ENCODE measurements around the gene ARPC1B. TPM values are rescaled to one million over a fixed set of nuclear protein-coding genes. Genes with fewer than 3 reads are reported as not detected.

ARPC1B gene
- total and polyA plus RNA-seq, 9 of the 15 experiments (the other 6 are each of a cell fraction or from before 2014, with no cell fraction given): 6.7 to 357 (median 211) TPM

DNA sequence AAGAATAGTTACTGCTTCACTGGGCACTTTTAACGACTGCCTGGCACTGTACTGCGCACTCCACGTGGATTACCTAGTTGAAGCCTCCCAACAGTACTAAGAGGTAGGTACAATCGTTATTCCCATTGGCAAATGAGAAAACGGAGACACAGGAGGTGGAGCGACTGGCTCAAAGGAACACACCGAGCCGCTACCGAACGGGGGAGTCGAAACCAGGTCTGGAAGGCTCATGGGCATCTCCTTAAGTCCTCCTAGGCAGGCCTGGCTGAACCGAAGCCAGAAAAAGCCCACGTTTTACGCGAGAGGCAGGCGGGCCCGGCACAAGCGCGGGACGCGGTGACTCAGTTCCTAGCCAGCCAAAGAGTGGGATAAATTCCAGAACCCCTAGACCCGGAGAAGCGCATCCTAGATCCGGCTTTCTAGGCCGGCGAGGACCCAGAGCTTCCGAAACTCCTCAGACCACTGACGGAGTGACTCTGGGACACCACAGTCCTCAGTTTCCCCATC lies 33.4 kb downstream of the ARPC1B start (continued):
- TF ChIP-seq, protein P1, sequence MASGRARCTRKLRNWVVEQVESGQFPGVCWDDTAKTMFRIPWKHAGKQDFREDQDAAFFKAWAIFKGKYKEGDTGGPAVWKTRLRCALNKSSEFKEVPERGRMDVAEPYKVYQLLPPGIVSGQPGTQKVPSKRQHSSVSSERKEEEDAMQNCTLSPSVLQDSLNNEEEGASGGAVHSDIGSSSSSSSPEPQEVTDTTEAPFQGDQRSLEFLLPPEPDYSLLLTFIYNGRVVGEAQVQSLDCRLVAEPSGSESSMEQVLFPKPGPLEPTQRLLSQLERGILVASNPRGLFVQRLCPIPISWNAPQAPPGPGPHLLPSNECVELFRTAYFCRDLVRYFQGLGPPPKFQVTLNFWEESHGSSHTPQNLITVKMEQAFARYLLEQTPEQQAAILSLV (tag; IDR thresholded peaks at IDR 0.05): no peak
- TF ChIP-seq PTRF (tag; IDR thresholded peaks at IDR 0.05) (no peak), CEBPG (CRISPR knock-in tag; IDR thresholded peaks at IDR 0.05) (no peak), CEBPG (tag; conservative IDR thresholded peaks at IDR 0.05 in 1 of 2, IDR thresholded peaks at IDR 0.05 in 1 of 2) (no peak), SETDB1 (IDR thresholded peaks at IDR 0.05; ENCODE audit: low read length) (no peak), CCAR2 (IDR thresholded peaks at IDR 0.05; ENCODE audit: low read depth, low read length) (no peak), NCOA6 (IDR thresholded peaks at IDR 0.05) (no peak), TRIM25 (IDR thresholded peaks at IDR 0.05; ENCODE audit: borderline replicate concordance) (no peak), NR4A1 (CRISPR knock-in tag; IDR thresholded peaks at IDR 0.05) (0 out of 2 replicates have a peak, but pooled peaks have one; percentile 41), NR4A1 (tag; IDR thresholded peaks at IDR 0.05) (no peak), SUPT5H (IDR thresholded peaks at IDR 0.05) (no peak), ZNF253 (CRISPR knock-in tag; conservative IDR thresholded peaks at IDR 0.05) (no peak), BHLHE40 (IDR thresholded peaks at IDR 0.05; ENCODE audit: low read length) (no peak), ZKSCAN3 (CRISPR knock-in tag; IDR thresholded peaks at IDR 0.05) (no peak), GTF2A2 (tag; IDR thresholded peaks at IDR 0.05) (no peak), FOSL1 (tag; conservative IDR thresholded peaks at IDR 0.05) (peak; percentile 60; the same call in 1 of the 2 replicates), MYC (IDR thresholded peaks at IDR 0.05; ENCODE audit: low read depth, low read length) (no peak; the same call in 1 of the 2 replicates), MYC (CRISPR knock-in tag; IDR thresholded peaks at IDR 0.05; ENCODE audit: borderline replicate concordance, low read depth) (no peak), HMGN3 (IDR thresholded peaks at IDR 0.05; ENCODE audit: borderline replicate concordance, extremely low read depth, insufficient read length, low read depth, low read length) (no peak)
- TF ChIP-seq, protein P2, sequence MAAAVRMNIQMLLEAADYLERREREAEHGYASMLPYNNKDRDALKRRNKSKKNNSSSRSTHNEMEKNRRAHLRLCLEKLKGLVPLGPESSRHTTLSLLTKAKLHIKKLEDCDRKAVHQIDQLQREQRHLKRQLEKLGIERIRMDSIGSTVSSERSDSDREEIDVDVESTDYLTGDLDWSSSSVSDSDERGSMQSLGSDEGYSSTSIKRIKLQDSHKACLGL (CRISPR knock-in tag; IDR thresholded peaks at IDR 0.05; ENCODE audit: borderline replicate concordance, poor library complexity, severe bottlenecking): no peak
- TF ChIP-seq, protein P3, sequence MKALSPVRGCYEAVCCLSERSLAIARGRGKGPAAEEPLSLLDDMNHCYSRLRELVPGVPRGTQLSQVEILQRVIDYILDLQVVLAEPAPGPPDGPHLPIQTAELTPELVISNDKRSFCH (CRISPR knock-in tag; IDR thresholded peaks at IDR 0.05): no peak
- TF ChIP-seq, protein P3 (tag; IDR thresholded peaks at IDR 0.05): no peak
- TF ChIP-seq, protein P4, sequence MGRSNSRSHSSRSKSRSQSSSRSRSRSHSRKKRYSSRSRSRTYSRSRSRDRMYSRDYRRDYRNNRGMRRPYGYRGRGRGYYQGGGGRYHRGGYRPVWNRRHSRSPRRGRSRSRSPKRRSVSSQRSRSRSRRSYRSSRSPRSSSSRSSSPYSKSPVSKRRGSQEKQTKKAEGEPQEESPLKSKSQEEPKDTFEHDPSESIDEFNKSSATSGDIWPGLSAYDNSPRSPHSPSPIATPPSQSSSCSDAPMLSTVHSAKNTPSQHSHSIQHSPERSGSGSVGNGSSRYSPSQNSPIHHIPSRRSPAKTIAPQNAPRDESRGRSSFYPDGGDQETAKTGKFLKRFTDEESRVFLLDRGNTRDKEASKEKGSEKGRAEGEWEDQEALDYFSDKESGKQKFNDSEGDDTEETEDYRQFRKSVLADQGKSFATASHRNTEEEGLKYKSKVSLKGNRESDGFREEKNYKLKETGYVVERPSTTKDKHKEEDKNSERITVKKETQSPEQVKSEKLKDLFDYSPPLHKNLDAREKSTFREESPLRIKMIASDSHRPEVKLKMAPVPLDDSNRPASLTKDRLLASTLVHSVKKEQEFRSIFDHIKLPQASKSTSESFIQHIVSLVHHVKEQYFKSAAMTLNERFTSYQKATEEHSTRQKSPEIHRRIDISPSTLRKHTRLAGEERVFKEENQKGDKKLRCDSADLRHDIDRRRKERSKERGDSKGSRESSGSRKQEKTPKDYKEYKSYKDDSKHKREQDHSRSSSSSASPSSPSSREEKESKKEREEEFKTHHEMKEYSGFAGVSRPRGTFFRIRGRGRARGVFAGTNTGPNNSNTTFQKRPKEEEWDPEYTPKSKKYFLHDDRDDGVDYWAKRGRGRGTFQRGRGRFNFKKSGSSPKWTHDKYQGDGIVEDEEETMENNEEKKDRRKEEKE (IDR thresholded peaks at IDR 0.05; ENCODE audit: borderline replicate concordance in 1 of 2, control insufficient read depth in 1 of 2, low read depth in 2 of 2, low read length in 1 of 2): 0 out of 4 replicates have a peak, but pooled peaks of 1 of the 2 experiments have one; percentile 58

Measured in K562 (cell line).